HepG2 (cell line): ENCODE results near the gene TSPAN18.

ENCODE experiments used
- ARHGAP35 ChIP-seq: sonication (generic); formaldehyde crosslinking; IDR thresholded peaks from 2 replicates; pipeline ENCODE4 v1.9.0; 2022; ENCODE audit warnings: mild to moderate bottlenecking, inconsistent platforms, moderate library complexity, missing genetic modification reagents, borderline replicate concordance
- CBX2 ChIP-seq, 2 experiments: fragments of 200-600 bp in 1 of 2; sonication (generic); formaldehyde crosslinking in 1 of 2; IDR thresholded peaks; 2 replicates each; pipeline versions ENCODE4 v1.7.0 to v1.8.1; 2018 to 2022; ENCODE audit warnings: low read depth in 2 of 2, low read length in 1 of 2, mild to moderate bottlenecking in 1 of 2, missing genetic modification reagents in 1 of 2
- FOSL2 ChIP-seq: sonication (generic); formaldehyde crosslinking; IDR thresholded peaks from 2 replicates; pipeline ENCODE4 v1.4.0; 2020; ENCODE audit warnings: missing genetic modification reagents
- NCOR1 ChIP-seq: fragments of 200-600 bp; sonication (generic); IDR thresholded peaks from 2 replicates; pipeline ENCODE4 v1.7.0; 2017; ENCODE audit warnings: antibody characterized with exemption, low read length, borderline replicate concordance
- NFYB ChIP-seq: sonication (generic); formaldehyde crosslinking; IDR thresholded peaks from 2 replicates; pipeline ENCODE4 v1.4.0; 2020; ENCODE audit warnings: missing genetic modification reagents
- ZBTB3 ChIP-seq: sonication (generic); formaldehyde crosslinking; IDR thresholded peaks from 2 replicates; pipeline ENCODE4 v1.4.0; 2020; ENCODE audit warnings: low read depth, mild to moderate bottlenecking, moderate library complexity, missing genetic modification reagents, borderline replicate concordance
- ZNF460 ChIP-seq: sonication (generic); formaldehyde crosslinking; IDR thresholded peaks from 2 replicates; pipeline ENCODE4 v1.5.1; 2020; ENCODE audit warnings: missing genetic modification reagents, mild to moderate bottlenecking, borderline replicate concordance
- ZNF878 ChIP-seq: sonication (generic); formaldehyde crosslinking; IDR thresholded peaks from 2 replicates; pipeline ENCODE4 v1.8.1; 2023; ENCODE audit warnings: mild to moderate bottlenecking, missing genetic modification reagents, moderate library complexity
- TF ChIP-seq, protein P1 (sequence below): sonication (generic); formaldehyde crosslinking; IDR thresholded peaks from 2 replicates; pipeline ENCODE4 v1.4.0; 2020; ENCODE audit warnings: missing genetic modification reagents
- TF ChIP-seq, protein P2 (sequence below): sonication (generic); formaldehyde crosslinking; IDR thresholded peaks from 2 replicates; pipeline ENCODE4 v1.4.0; 2020; ENCODE audit warnings: low read depth, mild to moderate bottlenecking, missing genetic modification reagents

DNA sequence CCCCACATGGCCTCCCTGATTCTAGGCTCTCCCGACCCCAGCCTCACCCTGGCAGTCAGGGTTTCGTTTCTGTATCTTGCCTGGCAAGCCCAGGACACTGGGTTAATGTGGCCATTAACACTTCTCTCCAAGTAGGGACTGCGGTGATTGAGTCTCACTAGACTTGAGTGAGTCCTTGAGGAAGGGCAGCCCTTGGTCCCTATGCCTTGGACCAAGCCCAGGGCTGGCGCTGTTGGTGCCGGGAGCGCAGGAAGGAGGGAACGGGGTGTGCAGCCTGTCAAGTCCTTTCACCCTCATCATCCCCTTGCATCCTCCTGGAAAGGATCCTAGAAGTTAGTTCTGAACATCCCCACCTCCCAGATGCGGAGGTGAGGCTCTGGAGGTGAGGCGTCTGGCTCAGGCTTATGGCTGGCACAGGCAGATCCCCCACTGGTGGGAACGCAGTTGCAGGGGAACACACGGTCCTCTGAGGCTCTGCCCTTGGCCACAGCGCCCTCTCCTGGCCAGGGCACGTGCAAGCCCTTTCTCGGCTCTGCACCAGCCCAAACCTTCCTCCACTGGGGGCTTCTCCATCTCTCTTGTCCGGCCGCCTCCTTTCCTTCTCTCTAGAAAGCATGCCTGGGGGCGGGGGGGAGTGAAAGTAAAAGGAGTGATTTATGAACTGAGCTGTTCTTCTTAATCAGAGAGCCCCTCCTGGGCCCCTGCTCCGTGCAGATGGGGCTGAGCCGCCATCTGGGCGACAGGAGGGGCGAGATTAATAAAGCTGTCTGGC lies 167.3 kb downstream of the TSPAN18 start:
- TF ChIP-seq, protein P1, sequence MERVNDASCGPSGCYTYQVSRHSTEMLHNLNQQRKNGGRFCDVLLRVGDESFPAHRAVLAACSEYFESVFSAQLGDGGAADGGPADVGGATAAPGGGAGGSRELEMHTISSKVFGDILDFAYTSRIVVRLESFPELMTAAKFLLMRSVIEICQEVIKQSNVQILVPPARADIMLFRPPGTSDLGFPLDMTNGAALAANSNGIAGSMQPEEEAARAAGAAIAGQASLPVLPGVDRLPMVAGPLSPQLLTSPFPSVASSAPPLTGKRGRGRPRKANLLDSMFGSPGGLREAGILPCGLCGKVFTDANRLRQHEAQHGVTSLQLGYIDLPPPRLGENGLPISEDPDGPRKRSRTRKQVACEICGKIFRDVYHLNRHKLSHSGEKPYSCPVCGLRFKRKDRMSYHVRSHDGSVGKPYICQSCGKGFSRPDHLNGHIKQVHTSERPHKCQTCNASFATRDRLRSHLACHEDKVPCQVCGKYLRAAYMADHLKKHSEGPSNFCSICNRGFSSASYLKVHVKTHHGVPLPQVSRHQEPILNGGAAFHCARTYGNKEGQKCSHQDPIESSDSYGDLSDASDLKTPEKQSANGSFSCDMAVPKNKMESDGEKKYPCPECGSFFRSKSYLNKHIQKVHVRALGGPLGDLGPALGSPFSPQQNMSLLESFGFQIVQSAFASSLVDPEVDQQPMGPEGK (CRISPR knock-in tag): no peak
- TF ChIP-seq, protein P2, sequence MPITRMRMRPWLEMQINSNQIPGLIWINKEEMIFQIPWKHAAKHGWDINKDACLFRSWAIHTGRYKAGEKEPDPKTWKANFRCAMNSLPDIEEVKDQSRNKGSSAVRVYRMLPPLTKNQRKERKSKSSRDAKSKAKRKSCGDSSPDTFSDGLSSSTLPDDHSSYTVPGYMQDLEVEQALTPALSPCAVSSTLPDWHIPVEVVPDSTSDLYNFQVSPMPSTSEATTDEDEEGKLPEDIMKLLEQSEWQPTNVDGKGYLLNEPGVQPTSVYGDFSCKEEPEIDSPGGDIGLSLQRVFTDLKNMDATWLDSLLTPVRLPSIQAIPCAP (CRISPR knock-in tag): no peak
- TF ChIP-seq ZNF460 (CRISPR knock-in tag) (no peak), CBX2 (IDR thresholded peaks at IDR 0.05; ENCODE audit: low read depth, low read length) (no peak), CBX2 (CRISPR knock-in tag; IDR thresholded peaks at IDR 0.05; ENCODE audit: low read depth) (no peak), ZNF878 (CRISPR knock-in tag) (no peak), NFYB (CRISPR knock-in tag) (no peak), FOSL2 (CRISPR knock-in tag) (no peak), NCOR1 (no peak), ZBTB3 (CRISPR knock-in tag) (no peak), ARHGAP35 (no peak)
